HEK293T (cell line): ENCODE data around the gene AGBL4.

Source experiments
- CTCF ChIA-PET: fragments of 350-600 bp; formaldehyde crosslinking; extraction: SDS; loops from one replicate; lab custom pipeline; 2021; ENCODE audit warnings: antibody characterized with exemption, inconsistent platforms; lab: Yijun Ruan, JAX
- POLR2A ChIA-PET: fragments of 350-600 bp; formaldehyde crosslinking; extraction: SDS; loops from one replicate; lab custom pipeline; 2020; ENCODE audit warnings: antibody characterized with exemption, inconsistent platforms; lab: Yijun Ruan, JAX
- DNase-seq: peaks from one replicate; pipeline ENCODE4 v3.0.0; 2012; ENCODE audit warnings: mixed read lengths; ENCODE audit errors: extremely low spot score
- ARNT ChIP-seq: fragments of 450-650 bp; IDR thresholded peaks from 2 replicates; pipeline ENCODE4 v1.6.1; 2017; ENCODE audit warnings: mild to moderate bottlenecking
- BHLHE40 ChIP-seq: fragments of 450-650 bp; IDR thresholded peaks from 2 replicates; pipeline ENCODE4 v1.6.1; 2016; ENCODE audit warnings: mild to moderate bottlenecking, moderate library complexity, borderline replicate concordance
- CTBP1 ChIP-seq: fragments of 450-650 bp; IDR thresholded peaks from 2 replicates; pipeline ENCODE4 v1.6.1; 2016; ENCODE audit warnings: borderline replicate concordance
- ELF4 ChIP-seq: fragments of 450-650 bp; IDR thresholded peaks from 2 replicates; pipeline ENCODE4 v1.6.1; 2017; ENCODE audit warnings: antibody characterized with exemption
- FOXA1 ChIP-seq: fragments of 450-650 bp; IDR thresholded peaks from 2 replicates; pipeline ENCODE4 v1.6.1; 2016; ENCODE audit warnings: mild to moderate bottlenecking
- FOXK2 ChIP-seq: fragments of 450-650 bp; IDR thresholded peaks from 2 replicates; pipeline ENCODE4 v1.6.1; 2016; ENCODE audit warnings: mild to moderate bottlenecking
- FOXM1 ChIP-seq: fragments of 450-650 bp; IDR thresholded peaks from 2 replicates; pipeline ENCODE4 v1.6.1; 2017; ENCODE audit warnings: mild to moderate bottlenecking, borderline replicate concordance
- HDGF ChIP-seq: fragments of 450-650 bp; IDR thresholded peaks from 2 replicates; pipeline ENCODE4 v1.6.1; 2017; ENCODE audit warnings: antibody characterized with exemption, borderline replicate concordance
- L3MBTL2 ChIP-seq: fragments of 450-650 bp; conservative IDR thresholded peaks from 2 replicates; pipeline ENCODE4 v1.6.1; 2016; ENCODE audit warnings: mild to moderate bottlenecking
- LEF1 ChIP-seq: fragments of 450-650 bp; IDR thresholded peaks from 2 replicates; pipeline ENCODE4 v1.6.1; 2017; ENCODE audit warnings: mild to moderate bottlenecking, borderline replicate concordance
- NFRKB ChIP-seq: fragments of 450-650 bp; IDR thresholded peaks from 2 replicates; pipeline ENCODE4 v1.6.1; 2016; ENCODE audit warnings: mild to moderate bottlenecking, moderate library complexity
- PKNOX1 ChIP-seq: fragments of 450-650 bp; IDR thresholded peaks from 2 replicates; pipeline ENCODE4 v1.6.1; 2016
- SP1 ChIP-seq: fragments of 450-650 bp; IDR thresholded peaks from 2 replicates; pipeline ENCODE4 v1.6.1; 2017
- SUZ12 ChIP-seq: fragments of 450-650 bp; IDR thresholded peaks from 2 replicates; pipeline ENCODE4 v1.6.1; 2016; ENCODE audit warnings: mild to moderate bottlenecking
- TARDBP ChIP-seq: fragments of 450-650 bp; IDR thresholded peaks from 2 replicates; pipeline ENCODE4 v1.6.1; 2016
- ZNF384 ChIP-seq: fragments of 450-650 bp; IDR thresholded peaks from 2 replicates; pipeline ENCODE4 v1.6.1; 2016

AGBL4 gene

GRCh38 chr1:49060766-49061165 is 963.0 kb downstream of the AGBL4 start:
- TF ChIP-seq L3MBTL2 (no peak), BHLHE40 (no peak), SP1 (no peak), HDGF (no peak), CTBP1 (no peak)
- POLR2A ChIA-PET: no interaction called here
- CTCF ChIA-PET: no interaction called here
- DNase-seq: no peak

GRCh38 chr1:49059087-49059486 is 964.7 kb downstream of the AGBL4 start:
- ChIA-PET CTCF (no interaction called here), POLR2A (no interaction called here)
- TF ChIP-seq FOXA1: no peak
- TF ChIP-seq L3MBTL2: no peak
- TF ChIP-seq TARDBP: no peak
- TF ChIP-seq HDGF: no peak
- TF ChIP-seq FOXM1: no peak
- TF ChIP-seq LEF1: no peak
- TF ChIP-seq FOXK2: no peak
- no peak for TF ChIP-seq SUZ12
- no peak for TF ChIP-seq PKNOX1
- no peak for TF ChIP-seq SP1
- no peak for TF ChIP-seq CTBP1
- TF ChIP-seq ARNT: no peak
- TF ChIP-seq ELF4: no peak
- TF ChIP-seq NFRKB: no peak
- no peak for TF ChIP-seq ZNF384
- no peak for TF ChIP-seq BHLHE40
- no peak for DNase-seq

- ChIA-PET CTCF (no interaction called here), POLR2A (no interaction called here)
- no peak for DNase-seq
- TF ChIP-seq LEF1: no peak
- no peak for TF ChIP-seq TARDBP
- no peak for TF ChIP-seq NFRKB
- TF ChIP-seq SP1: no peak
- TF ChIP-seq FOXM1: no peak
- TF ChIP-seq ZNF384: no peak
- TF ChIP-seq ARNT: no peak
- no peak for TF ChIP-seq FOXA1
- TF ChIP-seq BHLHE40: no peak
- TF ChIP-seq L3MBTL2: no peak
- TF ChIP-seq CTBP1: no peak
- TF ChIP-seq PKNOX1: no peak
- TF ChIP-seq ELF4: no peak
- TF ChIP-seq SUZ12: no peak
- no peak for TF ChIP-seq FOXK2
- no peak for TF ChIP-seq HDGF
Observed at GRCh38 chr1:49052102-49052501, 971.7 kb downstream of the AGBL4 start.

- POLR2A ChIA-PET: no interaction called here
- no peak for DNase-seq
- no peak for TF ChIP-seq NFRKB
- no peak for TF ChIP-seq CTBP1
- TF ChIP-seq LEF1: no peak
- TF ChIP-seq TARDBP: no peak
- TF ChIP-seq BHLHE40: no peak
- TF ChIP-seq PKNOX1: no peak
- TF ChIP-seq L3MBTL2: no peak
- TF ChIP-seq FOXA1: no peak
- TF ChIP-seq ZNF384: no peak
- TF ChIP-seq ARNT: no peak
- TF ChIP-seq HDGF: no peak
- TF ChIP-seq FOXM1: no peak
- TF ChIP-seq SP1: no peak
- no peak for TF ChIP-seq FOXK2
- no peak for TF ChIP-seq SUZ12
- TF ChIP-seq ELF4: no peak
- CTCF ChIA-PET: no interaction called here
Observed at GRCh38 chr1:49051647-49052046, 972.1 kb downstream of the AGBL4 start.

- TF ChIP-seq FOXA1 (no peak), ELF4 (no peak), L3MBTL2 (no peak), LEF1 (no peak), HDGF (no peak), ARNT (no peak), NFRKB (no peak), ZNF384 (no peak), PKNOX1 (no peak), BHLHE40 (no peak)
Observed at GRCh38 chr1:49050041-49050440, 973.7 kb downstream of the AGBL4 start.

GRCh38 chr1:49048188-49048587 is 975.6 kb downstream of the AGBL4 start:
- ChIA-PET POLR2A (no interaction called here), CTCF (no interaction called here)
- DNase-seq: no peak
- TF ChIP-seq L3MBTL2: no peak
- TF ChIP-seq ARNT: no peak
- no peak for TF ChIP-seq ELF4
- TF ChIP-seq FOXA1: no peak
- no peak for TF ChIP-seq NFRKB
- no peak for TF ChIP-seq CTBP1
- TF ChIP-seq SP1: no peak
- TF ChIP-seq SUZ12: no peak
- TF ChIP-seq LEF1: no peak
- TF ChIP-seq ZNF384: no peak
- no peak for TF ChIP-seq BHLHE40
- TF ChIP-seq HDGF: no peak
- TF ChIP-seq PKNOX1: no peak

More at GRCh38 chr1:49050041-49050440, 973.7 kb downstream of the AGBL4 start:
- ChIA-PET CTCF (no interaction called here), POLR2A (no interaction called here)
- no peak for DNase-seq
